ENCODE results near the gene DLGAP5.

The DLGAP5 gene, protein sequence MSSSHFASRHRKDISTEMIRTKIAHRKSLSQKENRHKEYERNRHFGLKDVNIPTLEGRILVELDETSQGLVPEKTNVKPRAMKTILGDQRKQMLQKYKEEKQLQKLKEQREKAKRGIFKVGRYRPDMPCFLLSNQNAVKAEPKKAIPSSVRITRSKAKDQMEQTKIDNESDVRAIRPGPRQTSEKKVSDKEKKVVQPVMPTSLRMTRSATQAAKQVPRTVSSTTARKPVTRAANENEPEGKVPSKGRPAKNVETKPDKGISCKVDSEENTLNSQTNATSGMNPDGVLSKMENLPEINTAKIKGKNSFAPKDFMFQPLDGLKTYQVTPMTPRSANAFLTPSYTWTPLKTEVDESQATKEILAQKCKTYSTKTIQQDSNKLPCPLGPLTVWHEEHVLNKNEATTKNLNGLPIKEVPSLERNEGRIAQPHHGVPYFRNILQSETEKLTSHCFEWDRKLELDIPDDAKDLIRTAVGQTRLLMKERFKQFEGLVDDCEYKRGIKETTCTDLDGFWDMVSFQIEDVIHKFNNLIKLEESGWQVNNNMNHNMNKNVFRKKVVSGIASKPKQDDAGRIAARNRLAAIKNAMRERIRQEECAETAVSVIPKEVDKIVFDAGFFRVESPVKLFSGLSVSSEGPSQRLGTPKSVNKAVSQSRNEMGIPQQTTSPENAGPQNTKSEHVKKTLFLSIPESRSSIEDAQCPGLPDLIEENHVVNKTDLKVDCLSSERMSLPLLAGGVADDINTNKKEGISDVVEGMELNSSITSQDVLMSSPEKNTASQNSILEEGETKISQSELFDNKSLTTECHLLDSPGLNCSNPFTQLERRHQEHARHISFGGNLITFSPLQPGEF

DNA sequence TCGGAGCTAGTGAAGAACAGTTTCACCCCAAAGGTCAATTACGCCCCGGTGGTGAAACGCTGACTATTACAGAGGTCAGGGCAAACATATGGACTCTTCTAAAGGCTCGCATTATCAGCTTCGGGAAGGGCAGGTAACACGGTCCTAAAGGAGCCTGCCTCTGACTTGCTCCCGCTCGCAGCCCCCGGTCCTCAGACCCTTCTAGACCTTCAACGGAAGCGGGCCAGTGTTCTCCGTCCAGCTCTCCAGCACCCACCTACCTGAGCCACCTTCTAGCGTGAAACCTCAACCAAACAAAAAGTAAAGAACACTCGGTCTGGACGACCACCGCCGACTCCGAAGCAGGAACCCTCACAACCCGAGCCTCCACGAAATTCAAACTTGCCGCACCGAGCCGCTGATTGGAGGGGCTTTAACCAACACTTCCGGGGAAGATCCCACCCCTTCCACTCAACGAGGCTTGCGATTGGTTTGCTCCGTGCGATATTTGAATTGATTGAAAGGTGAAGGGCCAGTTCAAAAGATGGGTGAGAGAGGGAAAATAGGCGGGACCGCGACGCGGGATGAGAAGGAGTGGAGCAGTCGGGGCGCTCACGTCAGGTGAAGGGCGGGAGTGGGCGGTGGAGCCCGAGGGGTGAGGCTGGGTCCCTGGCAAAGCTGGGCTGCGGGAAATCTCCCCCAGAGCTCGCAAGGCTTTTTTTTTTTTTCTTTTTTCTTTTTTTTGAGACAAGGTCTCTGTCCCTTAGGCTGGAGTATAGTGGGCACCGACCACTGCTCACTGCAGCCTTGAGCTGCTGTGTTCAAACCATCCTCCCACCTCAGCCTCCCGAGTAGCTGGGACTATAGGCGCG, at the start of gene DLGAP5:
DLGAP5 (minus strand) TSS at position 383 of the 851 bp plus-strand sequence. CDS start 2,406 bp downstream, outside the sequence.
- DNase-seq, result peak; percentile 99

GRCh38 chr14:55240526-55241178, 49.3 kb upstream of the DLGAP5 start:
- DNase-seq, result no peak

GRCh38 chr14:55239320-55239719, 47.9 kb upstream of the DLGAP5 start:
- peak; percentile 41 to 42 for DNase-seq

- DNase-seq, result peak; percentile 79 to 84
These were observed 46.8 kb upstream of the DLGAP5 start for GRCh38 chr14:55238019-55238680.

DNA sequence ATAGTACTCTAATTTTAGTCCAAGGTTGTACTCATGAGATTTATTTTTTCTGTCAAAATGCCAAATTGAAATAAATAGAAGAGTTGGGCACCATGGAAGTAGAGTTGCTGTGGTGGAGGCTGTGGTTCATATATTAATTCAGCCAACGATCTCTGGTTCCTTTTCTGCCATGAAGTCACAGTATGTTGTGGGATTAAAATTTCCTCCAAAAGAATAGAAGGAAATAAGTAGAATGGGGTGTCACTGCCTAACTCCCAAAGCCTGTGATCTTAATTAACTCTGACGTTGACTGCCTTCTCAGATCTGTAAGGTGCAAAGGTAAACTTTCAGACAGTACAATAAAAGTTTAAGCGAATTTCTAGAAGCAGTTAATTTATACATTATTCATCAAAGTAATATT, 42.2 kb upstream of the DLGAP5 start:
- no peak for DNase-seq

DNA sequence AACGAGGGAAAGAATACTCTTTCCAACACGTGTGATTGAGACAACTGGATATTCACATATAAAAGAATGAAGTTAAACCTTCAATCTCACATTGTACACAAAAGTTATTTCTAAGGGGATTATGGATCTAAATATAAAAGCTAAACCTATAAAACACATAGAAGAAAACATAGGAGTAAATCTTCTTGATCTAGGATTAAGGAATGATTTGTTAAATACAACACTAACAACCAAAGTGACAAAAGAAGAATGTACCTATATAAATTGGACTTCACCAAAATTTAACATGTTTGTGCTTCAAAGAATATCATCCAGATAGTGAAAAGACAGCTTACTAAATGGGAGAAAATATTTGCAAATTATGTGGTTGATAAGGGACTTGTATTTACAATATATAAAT, 36.9 kb upstream of the DLGAP5 start:
- DNase-seq, result no peak

DNA sequence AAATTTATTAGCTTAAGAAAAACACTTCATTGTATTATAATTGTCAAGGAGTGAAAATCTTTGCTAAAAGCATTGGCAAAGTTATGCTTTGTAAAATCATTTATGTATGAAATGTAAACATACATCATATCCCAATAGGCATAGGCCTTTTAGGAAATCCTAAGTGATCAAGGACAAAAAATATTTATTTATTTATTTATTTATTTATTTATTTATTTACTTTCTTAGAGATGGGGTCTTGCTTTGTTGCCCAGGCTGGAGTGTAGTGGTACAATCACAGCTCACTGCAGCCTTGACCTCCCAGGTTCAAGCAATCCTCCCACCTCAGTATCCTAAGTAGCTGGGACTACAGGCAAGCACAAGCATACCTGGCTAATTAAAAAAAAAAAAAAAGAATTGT, 32.0 kb upstream of the DLGAP5 start:
- DNase-seq, result no peak

- DNase-seq, result no peak
These were observed 30.6 kb upstream of the DLGAP5 start for GRCh38 chr14:55221968-55222367.

DNA sequence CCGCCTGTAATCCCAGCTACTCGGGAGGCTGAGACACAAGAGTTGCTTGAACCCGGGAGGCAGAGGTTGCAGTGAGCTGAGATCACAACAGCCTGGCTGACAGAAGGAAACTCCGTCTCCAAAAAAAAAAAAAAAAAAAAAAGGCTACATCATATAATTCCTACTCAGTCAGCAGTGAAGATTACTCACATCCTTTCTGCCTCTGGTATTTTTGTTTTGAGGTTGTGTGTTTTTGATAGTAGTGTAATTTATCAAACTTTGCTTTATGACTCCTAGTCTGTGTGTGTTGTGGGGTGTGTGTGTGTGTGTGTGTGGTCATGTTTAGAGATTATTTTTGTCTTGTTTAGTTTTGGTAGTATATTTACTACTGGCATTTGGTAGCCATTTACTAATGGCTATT, 29.8 kb upstream of the DLGAP5 start:
- DNase-seq, result no peak

DNA sequence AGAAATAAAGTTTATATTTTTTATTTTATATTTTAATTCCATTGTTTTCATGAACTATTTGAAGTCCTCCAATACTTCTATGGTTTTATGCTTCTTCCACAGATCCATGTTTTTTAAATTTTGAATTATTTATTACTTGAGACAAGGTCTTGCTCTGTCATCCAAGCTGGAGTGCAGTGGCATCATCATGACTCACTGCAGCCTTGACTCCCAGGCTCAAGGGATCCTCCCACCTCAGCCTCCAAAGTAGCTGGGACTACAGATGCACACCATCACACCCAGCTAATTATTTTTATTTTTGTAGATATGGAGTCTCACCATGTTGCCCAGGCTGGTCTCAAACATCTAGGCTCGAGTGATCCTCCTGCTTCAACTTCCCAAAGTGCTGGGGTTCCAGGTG, 28.8 kb upstream of the DLGAP5 start:
- no peak for DNase-seq

DNA sequence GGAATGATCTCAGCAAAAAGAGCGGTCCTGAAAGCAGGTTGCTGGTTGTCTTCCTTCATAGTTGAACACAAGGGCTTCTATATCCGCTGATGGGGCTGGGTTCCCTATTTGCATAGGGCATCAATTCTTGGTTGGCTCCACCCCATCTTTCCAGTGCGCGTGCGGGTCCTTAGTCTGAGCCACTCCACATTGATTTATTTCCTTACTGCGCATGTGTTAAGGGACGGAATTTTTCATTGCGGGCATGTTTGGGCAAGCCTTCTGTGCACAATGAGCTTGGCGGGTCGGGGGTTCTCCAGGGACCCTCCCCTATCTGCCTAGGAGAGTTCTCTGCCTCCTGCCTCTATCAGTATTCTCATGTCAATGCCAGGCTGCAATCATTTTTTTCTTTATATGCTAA, 21.2 kb upstream of the DLGAP5 start:
- no peak for DNase-seq

GRCh38 chr14:55207832-55208231, 16.4 kb upstream of the DLGAP5 start:
- no peak for DNase-seq

- no peak for DNase-seq
These were observed 14.8 kb upstream of the DLGAP5 start for GRCh38 chr14:55206175-55206693.

DNA sequence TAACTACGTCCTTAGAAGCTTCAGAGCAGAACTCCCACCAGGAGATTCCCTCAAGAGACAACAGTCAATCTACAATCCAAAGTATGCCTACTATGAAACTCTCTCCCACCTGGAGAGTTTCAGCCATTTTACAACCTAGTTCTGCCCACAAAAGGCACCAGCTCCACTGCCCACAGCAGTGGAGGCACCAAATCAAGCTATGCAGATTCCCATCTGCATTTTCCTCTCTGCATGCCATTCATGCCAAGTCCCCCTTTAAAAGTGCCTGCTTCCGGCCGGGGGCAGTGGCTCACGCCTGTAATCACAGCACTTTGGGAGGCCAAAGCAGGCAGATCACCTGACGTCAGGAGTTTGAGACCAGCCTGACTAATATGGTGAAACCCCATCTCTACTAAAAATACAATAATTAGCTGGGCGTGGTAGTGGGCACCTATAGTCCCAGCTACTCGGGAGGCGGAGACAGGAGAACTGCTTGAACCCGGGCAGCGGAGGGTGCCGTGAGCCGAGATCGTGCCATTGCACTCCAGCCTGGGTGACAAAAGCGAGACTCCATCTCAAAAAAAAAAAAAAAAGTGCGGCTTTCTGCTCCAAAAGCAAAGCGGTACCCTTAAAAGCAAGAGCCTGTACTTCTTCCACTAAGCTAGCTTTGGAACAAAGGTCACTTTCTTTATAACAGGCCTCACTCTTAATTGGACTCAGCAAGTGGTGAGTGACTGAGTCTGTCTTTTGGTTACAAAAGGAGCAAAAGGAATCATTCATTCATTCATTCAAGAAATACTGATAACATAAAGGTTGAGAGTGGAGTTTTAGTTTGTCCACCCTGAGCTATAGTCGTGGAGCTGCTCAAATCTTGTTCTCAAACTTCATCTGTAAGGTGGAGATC, 10.1 kb upstream of the DLGAP5 start:
- DNase-seq, result no peak

DNA sequence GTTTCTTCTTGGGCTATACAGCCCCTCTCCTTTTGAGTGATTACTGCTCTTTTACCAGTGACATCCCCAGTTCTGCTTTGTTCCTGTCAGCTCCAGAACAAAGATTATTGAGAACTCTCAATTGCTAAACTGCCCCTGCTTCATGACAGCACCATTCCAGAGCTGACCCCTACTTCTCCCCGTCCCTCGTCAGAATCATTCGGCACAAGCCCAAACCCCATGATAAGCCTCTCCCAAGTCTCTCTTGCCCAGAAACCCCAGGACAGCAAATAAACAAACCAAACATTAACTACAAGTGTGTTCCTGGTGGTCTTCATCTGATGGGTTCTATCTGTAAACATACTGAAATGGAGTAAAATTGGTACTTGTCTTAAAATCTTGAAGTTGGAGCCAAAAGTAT, 9.3 kb upstream of the DLGAP5 start:
- DNase-seq, result no peak

DNA sequence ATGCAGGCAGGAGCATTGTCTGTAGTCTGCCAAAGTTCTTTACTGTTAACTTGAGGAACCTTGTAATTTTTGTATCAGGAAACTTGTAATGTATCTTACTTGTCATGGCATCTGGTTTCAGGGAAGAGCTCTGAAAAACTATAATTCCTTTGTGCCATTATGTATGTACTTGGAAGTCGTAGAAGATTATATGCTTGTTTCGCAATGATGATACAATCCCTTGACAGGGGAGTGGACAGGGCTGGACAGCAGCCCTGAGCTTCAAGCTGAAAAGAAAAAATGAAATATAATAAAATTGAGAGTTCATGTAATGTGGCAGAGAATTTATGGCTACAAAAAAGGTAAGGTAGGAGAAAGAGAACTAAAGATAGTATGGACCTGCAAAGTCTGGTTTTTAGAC, 7.4 kb upstream of the DLGAP5 start:
- no peak for DNase-seq

DNA sequence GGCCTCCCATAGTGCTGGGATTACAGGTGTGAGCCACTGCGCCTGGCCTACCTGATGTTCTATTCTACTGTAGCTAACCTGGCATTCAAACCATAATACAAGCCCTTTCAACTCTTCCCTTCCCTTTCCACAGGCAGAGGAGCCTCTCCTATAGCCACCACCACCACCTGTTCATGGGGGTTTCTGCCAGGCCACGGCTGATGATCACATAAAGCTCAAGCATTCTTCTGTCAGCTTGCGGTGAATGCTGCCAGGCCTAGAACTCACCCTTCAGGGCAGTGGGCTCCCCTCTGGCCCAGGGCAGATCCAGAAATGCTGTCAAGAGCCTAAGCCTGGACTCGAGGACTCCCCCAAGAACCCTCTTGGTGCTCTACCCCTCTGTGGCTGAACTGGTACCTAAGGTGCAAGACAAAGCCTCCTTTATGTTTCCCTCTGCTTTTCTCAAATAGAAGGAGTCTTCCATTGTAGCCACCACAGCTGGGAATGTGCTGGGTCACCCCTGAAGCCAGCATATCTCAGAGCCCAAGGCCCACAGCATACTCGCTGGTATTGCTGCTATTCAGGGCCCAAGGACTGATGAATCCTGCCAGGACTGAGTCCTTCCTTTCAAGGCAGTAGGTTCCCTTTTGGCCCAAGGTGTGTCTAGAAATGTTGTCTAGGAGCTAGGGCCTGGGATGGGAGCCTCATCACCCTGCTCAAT, 3.4 kb upstream of the DLGAP5 start:
- no peak for DNase-seq

DNA sequence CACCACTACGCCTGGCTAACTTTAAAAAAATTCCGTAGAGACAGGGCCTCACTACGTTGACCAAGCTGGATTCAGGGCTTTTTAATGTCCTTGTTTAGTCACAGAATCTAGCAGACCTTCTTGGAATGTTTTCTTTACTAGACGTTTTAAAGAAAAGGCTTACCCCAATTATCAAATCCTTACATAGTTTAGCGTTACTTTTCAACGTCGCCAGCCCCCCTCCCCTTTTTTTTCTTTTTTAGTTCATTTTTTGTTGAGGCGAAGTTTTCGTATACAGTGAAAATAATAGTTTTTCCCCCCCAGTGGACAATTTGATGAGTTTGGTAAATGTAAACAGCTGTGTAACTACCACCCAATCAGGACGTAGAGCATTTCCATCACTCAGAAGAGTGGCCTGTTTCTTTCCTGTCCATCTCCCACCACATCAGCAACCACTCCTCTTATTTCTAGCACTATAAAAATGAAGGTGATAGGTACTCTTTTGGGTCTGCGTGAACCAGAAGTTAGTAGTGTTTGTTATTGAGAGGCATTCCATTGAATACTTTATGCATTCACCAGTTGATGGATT, 753 bp upstream of the DLGAP5 start:
- DNase-seq, result peak in 1 of 2 experiments; percentile 45

DNA sequence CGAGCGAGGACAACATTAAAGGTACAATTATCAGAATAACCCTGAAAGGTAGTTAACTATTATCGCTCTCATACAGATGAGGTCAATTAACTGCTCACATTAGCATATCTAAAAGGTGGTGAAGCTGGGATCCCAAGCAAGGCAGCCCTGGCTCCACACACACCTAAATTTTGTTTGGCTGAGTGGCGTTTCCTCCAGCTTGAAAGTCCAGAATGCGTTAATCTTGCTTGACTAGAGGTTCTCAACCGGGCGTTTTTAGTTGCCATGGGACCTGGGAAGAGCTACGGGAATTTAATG, 531 bp downstream of the DLGAP5 start:
- DNase-seq, result peak in 1 of 2 experiments; percentile 59
